ENCODE results near the gene PTPN14.

GRCh38 chr1:214417545-214418210 lies 133.7 kb downstream of the PTPN14 start:
- TF ChIP-seq, protein P1, sequence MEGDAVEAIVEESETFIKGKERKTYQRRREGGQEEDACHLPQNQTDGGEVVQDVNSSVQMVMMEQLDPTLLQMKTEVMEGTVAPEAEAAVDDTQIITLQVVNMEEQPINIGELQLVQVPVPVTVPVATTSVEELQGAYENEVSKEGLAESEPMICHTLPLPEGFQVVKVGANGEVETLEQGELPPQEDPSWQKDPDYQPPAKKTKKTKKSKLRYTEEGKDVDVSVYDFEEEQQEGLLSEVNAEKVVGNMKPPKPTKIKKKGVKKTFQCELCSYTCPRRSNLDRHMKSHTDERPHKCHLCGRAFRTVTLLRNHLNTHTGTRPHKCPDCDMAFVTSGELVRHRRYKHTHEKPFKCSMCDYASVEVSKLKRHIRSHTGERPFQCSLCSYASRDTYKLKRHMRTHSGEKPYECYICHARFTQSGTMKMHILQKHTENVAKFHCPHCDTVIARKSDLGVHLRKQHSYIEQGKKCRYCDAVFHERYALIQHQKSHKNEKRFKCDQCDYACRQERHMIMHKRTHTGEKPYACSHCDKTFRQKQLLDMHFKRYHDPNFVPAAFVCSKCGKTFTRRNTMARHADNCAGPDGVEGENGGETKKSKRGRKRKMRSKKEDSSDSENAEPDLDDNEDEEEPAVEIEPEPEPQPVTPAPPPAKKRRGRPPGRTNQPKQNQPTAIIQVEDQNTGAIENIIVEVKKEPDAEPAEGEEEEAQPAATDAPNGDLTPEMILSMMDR (IDR thresholded peaks at IDR 0.05) = no peak
- no peak for TF ChIP-seq POLR2AphosphoS5 (IDR thresholded peaks at IDR 0.05; ENCODE audit: low read depth, low read length)
- no peak for TF ChIP-seq TCF7L2 (IDR thresholded peaks at IDR 0.05; ENCODE audit: low read depth, low read length)
- TF ChIP-seq SIN3A (IDR thresholded peaks at IDR 0.05; ENCODE audit: borderline replicate concordance, insufficient read depth, low read depth, low read length) = no peak
- TF ChIP-seq REST (IDR thresholded peaks at IDR 0.05; ENCODE audit: insufficient read depth in 1 of 2, low read depth in 2 of 2, low read length in 1 of 2) = no peak

Measured in Panc1 (cell line).